K562 (cell line): ENCODE data around the gene ARHGAP35. TPM values are rescaled to one million over a fixed set of nuclear protein-coding genes. Genes with fewer than 3 reads are reported as not detected.

ENCODE experiments used
- ATAC-seq: fragments of 200-7000 bp; cut with Tn5 transposase; 3 replicates; pipeline ENCODE4 v1.9.1; 2020; ENCODE audit warnings: moderate library complexity
- BruUV-seq: library from RNA; stranded (reverse); fragments of 400-500 nt; replicated peaks from 2 replicates; lab custom pipeline; 2021; lab: Mats Ljungman, UMichigan
- CTCF ChIA-PET: fragments of 300-600 bp; formaldehyde crosslinking; extraction: SDS; loops from one replicate; lab custom pipeline; 2021; ENCODE audit warnings: low intra/inter-chr PET ratio; lab: Yijun Ruan, JAX
- POLR2A ChIA-PET: fragments of 300-600, 350-650 bp; sonication (Branson Sonifier 250); formaldehyde crosslinking; extraction: SDS; loops from one replicate; lab custom pipeline; 2021; ENCODE audit warnings: antibody characterized with exemption, inconsistent platforms; lab: Yijun Ruan, JAX
- DNase-seq, 4 experiments: peaks; one replicate each; pipeline versions ENCODE4 v3.0.0 to v3.0.0-alpha.2; 2011 to 2018; ENCODE audit warnings: low spot score in 3 of 4, mixed read lengths in 3 of 4; ENCODE audit errors: extremely low read depth in 1 of 4
- FAIRE-seq: peaks from 2 replicates; lab custom pipeline; 2011; peaks lifted over from hg19 to GRCh38; lab: Jason Lieb, UNC
- H2AFZ ChIP-seq: 2 replicates; pipeline ENCODE4 v1.6.0; 2011; ENCODE audit warnings: low read depth, low read length, control low read depth, inconsistent platforms
- H3K27ac ChIP-seq: fragments of 200-600 bp; 3 replicates; pipeline ENCODE4 v1.8.0; 2011; ENCODE audit warnings: low read depth, mild to moderate bottlenecking, control low read depth, inconsistent platforms, low read length, moderate library complexity, mixed read lengths; ENCODE audit errors: extremely low read depth
- H3K27me3 ChIP-seq, 2 experiments: fragments of 300-600 bp in 1 of 2; 2 replicates in 1 of 2; 3 replicates in 1 of 2; pipeline versions ENCODE4 v1.6.0 to v1.8.0; 2011; ENCODE audit warnings: inconsistent platforms in 2 of 2, low read length in 2 of 2, mild to moderate bottlenecking in 1 of 2, mixed read lengths in 1 of 2, moderate library complexity in 1 of 2; ENCODE audit not compliant: control insufficient read depth in 2 of 2, insufficient read depth in 2 of 2
- H3K36me3 ChIP-seq: fragments of 300-600 bp; 3 replicates; pipeline ENCODE4 v1.8.0; 2011; ENCODE audit warnings: mild to moderate bottlenecking, low read length, inconsistent platforms; ENCODE audit not compliant: control insufficient read depth, insufficient read depth
- H3K4me1 ChIP-seq, 2 experiments: fragments of 200-600 bp in 1 of 2; replicated peaks in 1 of 2; 2 replicates in 1 of 2; 3 replicates in 1 of 2; pipeline versions ENCODE4 v1.5.1 to v1.8.0; 2011; ENCODE audit warnings: inconsistent platforms in 2 of 2, low read length in 2 of 2, mild to moderate bottlenecking in 1 of 2, mixed read lengths in 1 of 2, moderate library complexity in 1 of 2; ENCODE audit not compliant: control insufficient read depth in 2 of 2, insufficient read depth in 2 of 2
- H3K4me2 ChIP-seq: 2 replicates; pipeline ENCODE4 v1.6.1; 2011; ENCODE audit warnings: low read length, control low read depth, inconsistent platforms, mixed read lengths; ENCODE audit not compliant: insufficient read depth
- H3K4me3 ChIP-seq: fragments of 200-600 bp; sonication (generic), shearing (Covaris generic); 2 replicates; pipeline ENCODE4 v1.5.1; 2016; ENCODE audit warnings: control low read depth, inconsistent platforms
- H3K79me2 ChIP-seq: fragments of 200-600 bp; 3 replicates; pipeline ENCODE4 v1.8.0; 2011; ENCODE audit warnings: low read length, inconsistent platforms; ENCODE audit not compliant: control insufficient read depth, insufficient read depth
- H3K9ac ChIP-seq, 2 experiments: 2 replicates each; pipeline versions ENCODE4 v1.6.0 to v1.6.1; 2011; ENCODE audit warnings: low read depth in 2 of 2, low read length in 2 of 2, control low read depth in 1 of 2, inconsistent platforms in 1 of 2, mild to moderate bottlenecking in 1 of 2, mixed read lengths in 1 of 2; ENCODE audit not compliant: insufficient read depth in 1 of 2
- H3K9me1 ChIP-seq: one replicate; pipeline ENCODE4 v1.6.0; 2011; ENCODE audit warnings: inconsistent platforms, mild to moderate bottlenecking, low read length, moderate library complexity; ENCODE audit not compliant: control insufficient read depth, insufficient read depth
- H3K9me3 ChIP-seq: replicated peaks from 2 replicates; pipeline ENCODE4 v1.5.1; 2011; ENCODE audit warnings: low read depth, low read length, inconsistent platforms; ENCODE audit not compliant: control insufficient read depth, insufficient read depth
- H4K20me1 ChIP-seq: replicated peaks from 2 replicates; pipeline ENCODE4 v1.6.1; 2011; ENCODE audit warnings: low read length, inconsistent platforms, mixed read lengths; ENCODE audit not compliant: control insufficient read depth, insufficient read depth
- CHD2 ChIP-seq: IDR thresholded peaks from 2 replicates; pipeline ENCODE4 v1.6.1; 2011; ENCODE audit warnings: low read depth, low read length
- EHMT2 ChIP-seq: fragments of 450-650 bp; IDR thresholded peaks from 2 replicates; pipeline ENCODE4 v1.6.1; 2018; ENCODE audit warnings: antibody characterized with exemption
- LARP7 ChIP-seq: fragments of 450-650 bp; IDR thresholded peaks from 2 replicates; pipeline ENCODE4 v1.6.1; 2016
- MYBL2 ChIP-seq, 2 experiments: fragments of 450-650 bp in 1 of 2; sonication (generic) in 1 of 2; formaldehyde crosslinking in 1 of 2; IDR thresholded peaks; 2 replicates each; pipeline versions ENCODE4 v1.6.1 to v1.8.1; 2017 to 2022; ENCODE audit warnings: borderline replicate concordance in 1 of 2, inconsistent platforms in 1 of 2, low read depth in 1 of 2, mild to moderate bottlenecking in 1 of 2, missing genetic modification reagents in 1 of 2, moderate library complexity in 1 of 2
- NFYB ChIP-seq: IDR thresholded peaks from 2 replicates; pipeline ENCODE4 v1.6.1; 2011; ENCODE audit warnings: mild to moderate bottlenecking, moderate library complexity; ENCODE audit not compliant: insufficient read length; ENCODE audit errors: extremely low read depth
- NUFIP1 ChIP-seq: fragments of 450-650 bp; IDR thresholded peaks from 2 replicates; pipeline ENCODE4 v1.6.1; 2018; ENCODE audit not compliant: partially characterized antibody
- POLR2A ChIP-seq: fragments of 450-650 bp; conservative IDR thresholded peaks from 2 replicates; pipeline ENCODE4 v1.6.1; 2016
- POLR3A ChIP-seq: IDR thresholded peaks from 2 replicates; pipeline ENCODE4 v1.6.1; 2011; ENCODE audit warnings: borderline replicate concordance, mild to moderate bottlenecking, moderate library complexity; ENCODE audit not compliant: insufficient read length, insufficient read depth; ENCODE audit errors: extremely low read depth
- TAF15 ChIP-seq: fragments of 200-400 bp; formaldehyde crosslinking; IDR thresholded peaks from 2 replicates; pipeline ENCODE4 v1.6.1; 2017; ENCODE audit warnings: mild to moderate bottlenecking, low read depth, low read length, moderate library complexity
- ZEB2 ChIP-seq: fragments of 450-650 bp; IDR thresholded peaks from 2 replicates; pipeline ENCODE4 v1.6.1; 2016
- ZNF274 ChIP-seq: IDR thresholded peaks from 2 replicates; pipeline ENCODE4 v1.6.1; 2011; ENCODE audit warnings: low read depth, mild to moderate bottlenecking, low read length, moderate library complexity, borderline replicate concordance
- WGBS: fragments of 100-300 bp; shearing (Covaris generic); methylation state at CpG from one replicate; pipeline ENCODE4 v1.1.6; 2016; ENCODE audit warnings: low coverage, mixed read lengths; ENCODE audit not compliant: insufficient coverage; ENCODE audit errors: missing lambda C conversion rate; 5-methylcytosine and 5-hydroxymethylcytosine counted together
- in situ Hi-C: fragments of 300-500 bp; cut with MboI; formaldehyde crosslinking; loops from 4 replicates; pipeline ENCODE4 v1.15.0; 2018; ENCODE audit warnings: inconsistent platforms, mixed read lengths
- intact Hi-C: fragments of 100-400 bp; cut with micrococcal nuclease; formaldehyde crosslinking; loops from 2 replicates; pipeline ENCODE4 v1.14.2; 2022
- polyA plus RNA-seq, 8 experiments: library from polyadenylated mRNA; depleted of rRNA in 4 of 8; stranded (reverse) in 5 of 8; unstranded in 3 of 8; fragments of >200 nt; fragmentation: Nextera tagmentation in 2 of 8; fragmentation: Illumina TruSeq in 1 of 8; extraction: Ambion mirVana in 2 of 8; extraction: Trizol in 1 of 8; gene quantifications; 2 replicates each; pipeline versions ENCODE4 v1.2.1 to v1.2.3, GENCODE V29; 2011 to 2014; ENCODE audit warnings: inconsistent platforms in 1 of 8, missing spikeins in 1 of 8
- total RNA-seq, 7 experiments: library from RNA; depleted of rRNA in 6 of 7; stranded (reverse); fragments of >200 nt in 6 of 7; fragmentation: Illumina TruSeq in 2 of 7; extraction: Trizol in 2 of 7; gene quantifications; 2 replicates each; pipeline versions ENCODE4 v1.2.1 to v1.2.3, GENCODE V29; 2011 to 2021; ENCODE audit warnings: low replicate concordance in 1 of 7
- TF ChIP-seq, protein P1 (sequence below): fragments of 450-650 bp; IDR thresholded peaks from 2 replicates; pipeline ENCODE4 v1.6.1; 2018; ENCODE audit warnings: mild to moderate bottlenecking, low read depth; ENCODE audit not compliant: partially characterized antibody
- TF ChIP-seq, protein P2 (sequence below): fragments of 150-350 bp; conservative IDR thresholded peaks from 2 replicates; pipeline ENCODE4 v1.6.1; 2014; ENCODE audit warnings: low read length
- TF ChIP-seq, protein P3 (sequence below): sonication (generic); formaldehyde crosslinking; IDR thresholded peaks from 2 replicates; pipeline ENCODE4 v1.8.0; 2023; ENCODE audit warnings: mild to moderate bottlenecking, missing genetic modification reagents

The ARHGAP35 gene
- total and polyA plus RNA-seq, 9 of the 15 experiments (the other 6 are each of a cell fraction or from before 2014, with no cell fraction given): 0.27 to 26.4 (median 10.2) TPM

DNA sequence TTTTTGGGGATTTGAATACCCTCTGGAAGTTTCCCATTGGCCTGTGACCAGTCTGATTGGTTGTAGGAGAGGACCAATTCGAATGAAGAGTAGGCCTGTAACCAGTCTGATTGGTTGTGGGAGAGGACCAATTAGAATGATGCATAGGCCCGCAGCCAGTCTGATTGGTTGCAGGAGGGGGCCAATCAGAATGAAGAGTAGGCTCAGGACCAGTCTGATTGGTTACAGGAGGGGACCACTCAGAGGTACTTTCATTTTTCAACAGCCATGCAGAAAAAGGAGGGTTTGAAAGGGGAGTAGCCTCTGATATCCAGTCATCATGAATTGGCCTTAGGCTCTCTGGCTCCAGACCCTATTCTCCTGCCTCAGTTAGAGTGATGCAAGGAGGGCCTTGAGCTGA, 42.0 kb upstream of the ARHGAP35 start (continued):
- TF ChIP-seq CHD2: peak; percentile 59; the same call in 1 of the 2 replicates

DNA sequence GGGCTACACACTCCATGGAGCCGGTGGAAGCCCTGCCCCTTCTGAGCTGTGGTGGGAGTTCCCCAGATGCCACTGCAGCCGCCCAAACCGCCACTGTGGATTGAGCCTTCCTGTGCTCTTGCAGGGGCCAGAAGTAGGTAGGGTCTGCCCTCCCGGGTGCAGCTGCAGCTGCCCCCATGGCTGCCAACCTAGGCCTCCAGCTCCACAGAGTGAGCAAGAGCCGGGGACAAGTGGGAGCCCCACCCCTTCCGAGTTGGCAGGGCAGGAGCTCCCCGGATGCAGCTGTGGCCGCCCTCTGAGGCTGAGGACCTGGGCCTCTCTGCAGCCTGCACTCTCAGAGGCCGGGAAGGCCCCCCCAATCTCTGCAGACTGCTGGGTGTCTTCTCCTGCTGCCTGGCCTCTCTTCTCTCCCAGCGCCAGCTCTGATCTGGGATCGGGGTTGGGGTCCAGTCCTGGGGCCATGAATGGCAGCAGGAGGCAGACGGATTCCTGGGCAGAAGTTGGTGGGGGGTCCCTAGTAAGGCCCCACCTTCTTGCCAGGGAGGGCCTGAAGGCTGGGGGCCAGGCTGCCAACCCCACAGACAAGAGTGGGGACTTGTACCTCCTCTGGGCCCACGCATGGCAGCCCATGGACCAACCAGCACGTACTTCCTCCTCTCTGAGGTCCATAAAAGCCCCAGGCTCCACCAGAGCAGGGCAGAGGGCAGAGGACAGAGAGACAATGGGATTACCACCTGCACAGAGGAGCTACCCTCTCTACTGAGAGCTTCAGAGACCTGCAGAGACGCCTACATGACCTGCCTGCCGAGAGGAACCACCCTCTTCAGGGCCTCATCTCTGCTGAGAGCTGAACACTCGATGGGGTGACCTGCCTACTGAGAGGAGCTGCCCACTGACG, 39.0 kb upstream of the ARHGAP35 start:
- no peak for FAIRE-seq
- no peak for DNase-seq
- in situ Hi-C loops: no loop called here
- TF ChIP-seq EHMT2 (no peak), POLR2A (no peak), NFYB (no peak), TAF15 (no peak), ZNF274 (no peak), MYBL2 (IDR thresholded peaks at IDR 0.05; ENCODE audit: low read depth) (no peak), MYBL2 (CRISPR knock-in tag; IDR thresholded peaks at IDR 0.05; ENCODE audit: borderline replicate concordance) (no peak), ZEB2 (no peak), LARP7 (no peak), NUFIP1 (no peak), POLR3A (no peak)
- TF ChIP-seq, protein P1, sequence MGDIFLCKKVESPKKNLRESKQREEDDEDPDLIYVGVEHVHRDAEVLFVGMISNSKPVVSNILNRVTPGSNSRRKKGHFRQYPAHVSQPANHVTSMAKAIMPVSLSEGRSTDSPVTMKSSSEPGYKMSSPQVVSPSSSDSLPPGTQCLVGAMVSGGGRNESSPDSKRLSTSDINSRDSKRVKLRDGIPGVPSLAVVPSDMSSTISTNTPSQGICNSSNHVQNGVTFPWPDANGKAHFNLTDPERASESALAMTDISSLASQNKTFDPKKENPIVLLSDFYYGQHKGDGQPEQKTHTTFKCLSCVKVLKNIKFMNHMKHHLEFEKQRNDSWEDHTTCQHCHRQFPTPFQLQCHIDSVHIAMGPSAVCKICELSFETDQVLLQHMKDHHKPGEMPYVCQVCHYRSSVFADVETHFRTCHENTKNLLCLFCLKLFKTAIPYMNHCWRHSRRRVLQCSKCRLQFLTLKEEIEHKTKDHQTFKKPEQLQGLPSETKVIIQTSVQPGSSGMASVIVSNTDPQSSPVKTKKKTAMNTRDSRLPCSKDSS: no peak
- TF ChIP-seq, protein P2, sequence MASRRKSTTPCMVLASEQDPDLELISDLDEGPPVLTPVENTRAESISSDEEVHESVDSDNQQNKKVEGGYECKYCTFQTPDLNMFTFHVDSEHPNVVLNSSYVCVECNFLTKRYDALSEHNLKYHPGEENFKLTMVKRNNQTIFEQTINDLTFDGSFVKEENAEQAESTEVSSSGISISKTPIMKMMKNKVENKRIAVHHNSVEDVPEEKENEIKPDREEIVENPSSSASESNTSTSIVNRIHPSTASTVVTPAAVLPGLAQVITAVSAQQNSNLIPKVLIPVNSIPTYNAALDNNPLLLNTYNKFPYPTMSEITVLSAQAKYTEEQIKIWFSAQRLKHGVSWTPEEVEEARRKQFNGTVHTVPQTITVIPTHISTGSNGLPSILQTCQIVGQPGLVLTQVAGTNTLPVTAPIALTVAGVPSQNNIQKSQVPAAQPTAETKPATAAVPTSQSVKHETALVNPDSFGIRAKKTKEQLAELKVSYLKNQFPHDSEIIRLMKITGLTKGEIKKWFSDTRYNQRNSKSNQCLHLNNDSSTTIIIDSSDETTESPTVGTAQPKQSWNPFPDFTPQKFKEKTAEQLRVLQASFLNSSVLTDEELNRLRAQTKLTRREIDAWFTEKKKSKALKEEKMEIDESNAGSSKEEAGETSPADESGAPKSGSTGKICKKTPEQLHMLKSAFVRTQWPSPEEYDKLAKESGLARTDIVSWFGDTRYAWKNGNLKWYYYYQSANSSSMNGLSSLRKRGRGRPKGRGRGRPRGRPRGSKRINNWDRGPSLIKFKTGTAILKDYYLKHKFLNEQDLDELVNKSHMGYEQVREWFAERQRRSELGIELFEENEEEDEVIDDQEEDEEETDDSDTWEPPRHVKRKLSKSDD: no peak
- TF ChIP-seq, protein P3, sequence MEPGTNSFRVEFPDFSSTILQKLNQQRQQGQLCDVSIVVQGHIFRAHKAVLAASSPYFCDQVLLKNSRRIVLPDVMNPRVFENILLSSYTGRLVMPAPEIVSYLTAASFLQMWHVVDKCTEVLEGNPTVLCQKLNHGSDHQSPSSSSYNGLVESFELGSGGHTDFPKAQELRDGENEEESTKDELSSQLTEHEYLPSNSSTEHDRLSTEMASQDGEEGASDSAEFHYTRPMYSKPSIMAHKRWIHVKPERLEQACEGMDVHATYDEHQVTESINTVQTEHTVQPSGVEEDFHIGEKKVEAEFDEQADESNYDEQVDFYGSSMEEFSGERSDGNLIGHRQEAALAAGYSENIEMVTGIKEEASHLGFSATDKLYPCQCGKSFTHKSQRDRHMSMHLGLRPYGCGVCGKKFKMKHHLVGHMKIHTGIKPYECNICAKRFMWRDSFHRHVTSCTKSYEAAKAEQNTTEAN (CRISPR knock-in tag): no peak

More for the DNA sequence above, 39.0 kb upstream of the ARHGAP35 start:
- Histone ChIP-seq H3K36me3 (no peaks in the 10 kb centered on the region), H3K9ac (peak overlapping the region in 1 of 2 experiments; percentile 62; a peak in 2 of 4 replicates), H3K79me2 (no peaks in the 10 kb centered on the region), H3K4me2 (no peak overlapping the region), H2AFZ (peak overlapping the region; percentile 11), H3K9me3 (no peaks in the 10 kb centered on the region), H3K27ac (no peak overlapping the region), H3K4me3 (no peak overlapping the region), H3K27me3 (no peaks in the 10 kb centered on the region), H3K4me1 (peaks cover 2 to 16% of the 10 kb centered on the region in 2 experiments; a peak in 2 of 5 replicates), H4K20me1 (no peaks in the 10 kb centered on the region), H3K9me1 (no peaks in the 10 kb centered on the region)
- CTCF ChIA-PET: interaction anchor here (0.7 kb wide), 1 partner anchor 55 kb away, joined by 3 read pairs; no protein-coding TSS in a partner anchor
- intact Hi-C loops: no loop called here
- POLR2A ChIA-PET: interaction anchor here (0.7 to 1.3 kb wide), 6 partner anchors 10 to 37 kb away, joined by 3 to 6 read pairs (median 3); partner anchors contain the start of gene SLC1A5
- no peak for ATAC-seq
- no TSS peak for BruUV-seq
- WGBS: 60% methylated on average over 15 of the region's 18 CpGs
